CD4-positive, alpha-beta T cell treated with Interferon gamma for 1 hour (primary cell): Measurements from ENCODE around the gene UBE2G2.
"Not testable (repeated sequence)": the region's sequence is repeated elsewhere in the genome, so short reads cannot be mapped to it uniquely, and the experiment has no call there.

ENCODE experiments used
- DNase-seq: peaks from one replicate; pipeline ENCODE4 v3.0.0-alpha.2; 2020

The UBE2G2 gene

DNA sequence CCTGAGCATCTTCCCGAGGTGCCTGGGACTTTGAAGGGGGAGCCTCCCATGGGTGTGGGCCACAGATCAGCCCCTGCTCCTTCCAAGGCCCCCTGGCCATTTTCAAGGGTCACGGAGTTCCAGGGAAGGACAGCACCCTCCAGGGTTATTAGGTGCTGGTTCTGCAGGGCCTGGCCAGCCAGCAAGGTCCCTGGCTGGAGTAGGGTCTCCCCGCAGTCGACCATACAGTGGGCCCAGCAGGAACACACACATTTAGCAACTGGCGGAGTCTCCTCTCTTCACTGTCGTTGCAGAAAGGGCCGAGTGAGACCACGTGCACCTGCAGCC lies 34.0 kb upstream of the UBE2G2 start:
- no peak for DNase-seq

DNA sequence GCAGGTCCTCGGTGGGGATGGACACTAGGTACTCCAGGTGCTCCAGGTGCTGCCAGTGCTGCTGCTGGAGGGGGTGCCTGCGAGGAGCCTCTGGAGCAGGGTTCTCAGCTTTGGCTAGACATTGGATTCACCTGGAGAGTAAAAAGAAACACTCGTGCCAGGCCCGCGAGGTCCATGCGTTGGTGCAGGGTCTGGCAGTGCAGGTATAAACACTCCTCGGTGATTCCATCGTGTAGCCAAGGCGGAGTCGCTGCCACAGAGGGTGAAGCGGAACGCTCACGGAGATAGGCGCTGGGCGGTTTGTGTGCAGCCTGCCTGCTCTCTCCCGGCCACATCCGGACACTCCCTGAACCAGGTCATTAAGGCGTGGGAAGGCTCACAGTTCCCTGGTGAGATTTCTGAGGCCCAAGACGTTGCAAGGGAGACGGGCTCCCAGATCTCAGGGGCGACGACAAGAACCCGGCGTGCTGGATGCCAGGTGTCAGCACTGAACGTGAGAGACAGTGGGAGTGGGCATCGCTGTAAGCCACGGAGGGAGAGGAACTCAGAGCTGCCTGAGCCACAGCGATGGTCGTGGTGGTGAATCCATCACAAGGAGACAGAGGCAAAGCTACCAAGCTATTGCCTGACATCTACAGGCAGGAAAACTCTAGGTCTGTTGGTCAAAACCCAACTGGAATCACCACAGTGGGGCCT lies 33.5 kb upstream of the UBE2G2 start:
- no peak for DNase-seq

- no peak for DNase-seq
Observed at GRCh38 chr21:44834231-44834950, 32.8 kb upstream of the UBE2G2 start.

- DNase-seq, result no peak
Observed at GRCh38 chr21:44833663-44834062, 32.0 kb upstream of the UBE2G2 start.

DNA sequence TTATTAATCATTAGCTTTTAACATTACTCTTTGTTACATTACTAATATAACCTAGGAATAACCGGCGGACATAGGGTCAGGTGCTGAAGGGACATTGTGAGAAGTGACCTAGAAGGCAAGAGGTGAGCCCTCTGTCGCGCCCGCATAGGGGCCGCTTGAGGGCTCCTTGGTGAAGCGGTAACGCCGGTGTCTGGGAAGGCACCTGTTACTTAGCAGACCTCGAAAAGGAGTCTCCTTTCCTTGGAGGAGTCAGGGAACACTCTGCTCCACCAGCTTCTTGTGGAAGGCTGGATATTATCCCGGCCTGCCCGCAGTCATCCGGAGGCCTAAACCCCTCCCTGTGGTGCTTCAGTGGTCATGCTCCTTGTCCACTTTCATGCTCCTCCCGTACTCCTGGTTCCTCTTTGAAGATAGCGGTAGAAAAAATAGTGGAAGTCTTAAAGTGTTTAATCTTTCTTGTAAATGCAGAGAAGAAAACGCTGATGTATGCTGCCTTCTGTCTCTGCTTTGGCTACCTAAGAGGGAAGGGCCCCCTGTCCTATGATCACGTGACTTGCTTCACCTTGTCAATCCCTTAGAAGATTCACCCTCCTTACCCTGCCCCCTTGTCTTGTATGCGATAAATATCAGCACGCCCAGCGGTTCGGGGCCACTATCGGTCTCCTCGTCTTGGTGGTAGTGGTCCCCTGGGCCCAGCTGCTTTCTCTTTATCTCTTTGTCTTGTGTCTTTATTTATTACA lies 31.1 kb upstream of the UBE2G2 start:
- not testable (repeated sequence) for DNase-seq

DNA sequence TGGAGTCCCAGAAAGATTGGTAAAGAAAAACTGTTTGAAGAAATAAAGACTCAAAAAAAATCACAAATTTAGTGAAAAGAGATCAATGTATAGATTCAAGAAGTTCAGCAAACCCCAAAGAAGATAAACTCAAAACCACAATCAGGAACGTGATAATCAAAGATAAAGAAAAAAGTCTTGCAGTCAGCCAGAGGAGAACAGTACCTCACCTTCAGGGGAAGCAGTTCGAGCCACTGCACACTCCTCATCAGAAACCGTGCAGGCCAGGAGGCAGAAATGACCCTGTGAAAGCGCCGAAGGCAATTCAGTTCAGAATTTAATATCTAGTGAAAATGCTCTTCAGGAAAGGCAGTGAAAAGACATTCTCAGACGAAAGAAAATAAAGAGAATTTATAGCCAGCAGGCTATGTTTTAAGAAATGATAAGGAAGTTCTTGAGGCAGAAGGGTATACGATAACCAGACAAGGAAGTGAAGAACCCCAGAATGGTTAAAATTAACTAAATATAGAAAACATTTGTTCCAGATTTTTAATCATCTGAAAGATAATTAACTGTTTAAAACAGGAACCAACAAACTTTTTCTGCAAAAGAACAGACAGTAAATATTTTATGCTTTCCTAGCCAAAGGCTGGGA lies 29.7 kb upstream of the UBE2G2 start:
- DNase-seq, result no peak

DNA sequence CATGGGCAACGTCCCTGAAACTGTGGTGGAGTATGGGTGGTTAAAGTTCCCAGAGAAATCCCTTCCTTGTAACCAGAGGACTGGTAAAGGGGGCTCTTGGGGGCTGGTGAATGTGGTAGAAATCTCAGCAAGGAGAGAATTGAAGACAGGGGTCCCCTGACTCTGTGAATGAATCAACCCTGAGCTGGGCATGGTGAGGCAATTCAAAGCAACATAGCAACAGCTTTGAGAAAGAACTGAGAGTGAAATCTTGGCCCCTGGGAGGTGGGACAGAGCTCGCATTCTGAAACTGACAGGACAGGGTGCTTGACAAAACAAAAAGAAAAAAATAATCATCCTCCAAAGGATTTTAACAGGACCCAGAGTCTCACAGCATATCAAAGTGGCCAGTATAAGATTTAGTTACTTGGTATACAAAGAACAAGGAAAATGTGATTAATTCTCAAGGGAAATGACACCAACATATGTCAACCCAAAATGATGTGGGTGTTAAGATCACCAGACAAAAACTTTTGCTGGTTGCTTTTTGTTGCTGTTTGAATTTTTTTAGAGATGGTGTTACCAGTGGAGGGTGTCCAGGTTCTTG lies 28.0 kb upstream of the UBE2G2 start:
- no peak for DNase-seq

- DNase-seq, result no peak
Observed at GRCh38 chr21:44828362-44829056, 26.9 kb upstream of the UBE2G2 start.

DNA sequence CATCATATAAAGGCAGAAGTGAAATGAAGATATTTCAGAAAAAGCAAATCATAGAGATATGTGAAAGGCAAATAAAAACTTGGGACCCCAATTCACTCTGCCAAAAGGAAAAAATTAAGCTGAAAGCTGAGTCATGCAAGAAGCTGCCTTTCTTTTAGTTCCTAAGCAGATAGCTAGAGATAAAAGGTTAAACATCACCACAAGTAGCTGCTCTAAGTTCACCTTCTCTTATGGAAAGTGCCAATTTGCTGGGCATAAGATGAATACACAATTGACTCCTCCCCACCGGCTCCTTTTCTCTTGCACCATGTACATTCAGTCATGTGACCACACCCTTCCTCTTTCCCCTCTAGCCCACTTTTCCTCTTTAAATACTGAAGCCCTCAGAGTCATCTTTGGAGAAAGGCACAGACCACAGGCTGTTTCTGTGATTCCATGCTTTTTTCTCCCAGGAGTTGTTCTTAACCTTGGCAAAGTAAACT lies 21.6 kb upstream of the UBE2G2 start:
- no peak for DNase-seq

DNA sequence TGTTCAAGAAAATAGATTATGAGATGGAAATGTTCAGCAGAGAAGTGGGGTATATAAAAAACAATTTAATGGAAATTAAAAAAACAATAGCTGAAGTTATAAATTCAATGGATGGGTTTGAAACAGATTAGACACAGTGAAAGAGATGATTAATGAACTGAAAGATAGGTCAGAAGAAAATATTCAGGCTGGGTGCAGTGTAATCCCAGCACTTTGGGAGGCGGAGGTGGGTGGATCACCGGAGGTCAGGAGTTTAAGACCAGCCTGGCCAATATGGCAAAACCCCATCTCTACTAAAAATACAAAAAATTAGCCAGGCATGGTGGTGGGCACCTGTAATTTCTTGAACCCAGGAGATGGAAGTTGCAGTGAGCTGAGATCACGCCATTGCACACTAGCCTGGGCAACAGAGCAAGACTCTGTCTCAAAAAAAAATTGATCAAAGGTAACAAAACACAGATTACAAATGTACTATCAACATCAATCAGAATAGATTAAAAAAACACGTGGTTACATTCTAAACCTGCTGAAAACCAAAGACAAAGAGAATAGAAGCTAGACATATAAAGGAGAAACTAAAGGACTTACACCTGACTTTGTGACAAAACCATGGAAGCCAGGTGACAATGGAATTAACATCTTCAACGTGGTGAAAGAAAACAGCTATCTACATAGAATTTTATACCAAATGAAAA lies 21.0 kb upstream of the UBE2G2 start:
- no peak for DNase-seq

- no peak for DNase-seq
Observed at GRCh38 chr21:44820851-44821250, 19.2 kb upstream of the UBE2G2 start.

DNA sequence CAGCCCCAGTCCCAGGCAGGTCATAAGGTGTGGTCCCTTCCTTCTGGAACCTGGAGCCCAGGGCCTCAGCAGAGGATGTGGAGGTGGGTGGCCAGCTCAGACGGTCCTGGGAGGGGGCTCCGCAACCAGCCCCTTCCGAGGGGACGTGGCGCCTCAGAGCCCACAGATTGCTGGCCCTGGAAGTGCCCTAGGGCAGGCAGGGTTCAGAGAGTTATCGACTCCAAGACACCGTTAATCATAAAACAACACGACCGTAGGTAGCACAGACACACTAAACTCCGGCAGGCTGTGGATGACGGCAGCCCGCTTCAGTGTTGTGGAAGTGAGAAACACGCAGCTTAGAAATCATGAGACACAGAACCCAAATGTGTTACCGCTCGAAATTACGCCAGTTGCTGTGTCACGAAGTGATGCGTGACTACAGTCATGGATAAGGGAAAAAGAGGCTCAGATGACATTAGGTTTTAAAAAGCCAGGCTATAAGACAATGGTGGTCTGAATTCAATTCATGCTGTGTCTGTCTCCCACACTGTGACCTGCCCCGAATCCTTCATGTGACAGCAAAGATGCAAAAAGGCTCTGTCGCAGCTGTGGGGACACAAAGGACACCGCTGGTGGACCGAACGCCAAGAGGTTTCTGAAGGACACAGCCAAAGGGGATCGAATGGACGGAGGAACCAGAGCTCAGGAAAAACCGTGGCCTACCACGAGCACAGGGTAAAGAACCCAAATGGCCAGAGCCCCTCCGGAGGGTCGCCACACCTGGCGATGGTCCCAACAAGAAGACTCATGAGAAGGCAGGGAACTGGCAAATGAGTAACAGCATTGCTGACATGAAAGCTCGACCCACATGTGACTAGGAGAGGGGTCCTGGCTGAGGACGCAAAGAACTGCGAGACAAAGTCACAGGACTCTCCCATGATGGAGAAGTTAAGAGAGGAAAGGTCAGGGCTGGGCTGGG lies 17.9 kb upstream of the UBE2G2 start:
- no peak for DNase-seq

DNA sequence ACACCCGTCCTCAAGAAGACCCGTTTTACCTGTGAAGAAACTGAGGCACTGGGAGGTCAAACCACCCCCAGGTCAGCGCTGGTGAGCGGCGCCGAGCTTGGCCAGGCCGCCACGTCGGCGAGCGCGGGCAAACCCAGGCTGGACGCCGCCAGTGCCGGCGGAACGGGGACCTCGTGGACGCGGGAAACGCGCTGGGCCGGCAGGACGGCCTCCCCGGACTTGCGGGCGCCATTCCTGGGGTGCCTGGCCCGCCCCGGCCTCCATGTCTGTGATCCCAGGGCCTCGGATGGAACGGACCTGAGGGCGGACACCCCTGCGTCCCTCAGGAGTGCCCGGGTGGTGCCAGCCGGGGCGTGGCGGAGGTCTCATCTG lies 17.0 kb upstream of the UBE2G2 start:
- DNase-seq, result no peak

GRCh38 chr21:44817914-44818639 lies 16.5 kb upstream of the UBE2G2 start, which contains the start of gene SUMO3:
Gene SUMO3 (minus strand): TSS chr21:44818062. CDS start chr21:44817968, 94 bp downstream.
- peak; percentile 89 for DNase-seq

- peak; percentile 89 for DNase-seq
Observed at GRCh38 chr21:44817506-44817880, 15.9 kb upstream of the UBE2G2 start.

- DNase-seq, result no peak
Observed at GRCh38 chr21:44816761-44817505, 15.3 kb upstream of the UBE2G2 start.

DNA sequence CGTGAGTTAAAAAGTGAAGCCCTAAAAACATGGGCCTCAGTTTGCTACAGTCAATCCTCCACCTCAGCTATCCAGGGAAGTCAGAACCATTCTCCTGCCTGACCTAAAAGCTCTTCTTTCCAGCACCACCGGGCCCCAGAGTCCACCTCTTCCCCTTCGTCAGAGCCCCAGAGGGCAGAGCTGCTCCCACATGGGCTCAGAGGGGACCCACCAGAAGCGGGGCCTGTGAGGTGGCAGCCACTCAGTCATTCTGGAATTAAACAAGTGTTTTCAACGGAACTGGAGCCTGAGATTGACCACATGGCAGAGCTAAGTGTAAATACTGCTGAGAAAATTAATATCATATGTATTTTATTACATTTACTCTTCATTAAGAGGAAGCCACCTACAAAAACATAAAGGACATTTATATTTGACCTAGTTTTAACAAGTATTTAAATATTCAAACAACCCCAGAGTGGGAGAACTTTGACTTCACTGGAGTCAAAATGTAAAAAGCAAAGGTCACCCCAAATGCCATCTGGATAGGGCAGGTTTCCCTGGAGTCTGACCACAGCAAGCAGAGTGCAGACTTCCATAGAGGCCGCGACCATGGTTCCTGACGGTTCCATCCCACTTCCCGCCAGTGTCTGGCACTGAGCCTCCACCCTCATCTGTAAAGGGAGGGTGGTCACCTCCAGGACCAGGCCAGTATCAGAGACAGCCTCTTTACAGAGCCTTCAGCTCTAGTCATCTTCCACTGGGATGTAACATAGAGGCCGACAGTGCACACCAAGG lies 14.4 kb upstream of the UBE2G2 start:
- no peak for DNase-seq

DNA sequence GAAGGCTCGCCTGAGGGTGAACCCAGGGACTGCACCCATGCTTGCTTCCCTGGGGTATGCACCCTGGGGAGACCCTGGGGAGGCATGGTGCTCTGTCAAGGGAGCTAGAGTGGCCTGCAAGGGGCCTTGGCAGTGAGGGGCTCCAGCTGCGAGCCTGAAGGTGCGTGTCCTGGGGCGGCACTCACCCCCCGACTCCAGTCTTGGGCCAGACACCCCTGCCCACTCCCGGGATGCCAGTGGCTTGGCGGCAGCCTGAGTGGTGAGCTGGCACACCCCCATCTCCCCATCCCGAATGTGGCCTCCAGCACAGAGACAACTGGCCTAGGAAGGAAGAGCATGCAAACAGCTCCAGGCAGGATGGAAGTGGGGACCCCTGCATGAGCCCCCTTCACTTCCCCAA lies 13.6 kb upstream of the UBE2G2 start:
- DNase-seq, result no peak
